ENCODE data around the gene MPP2. TPM values are rescaled to one million over a fixed set of nuclear protein-coding genes. Genes with fewer than 3 reads are reported as not detected.

The MPP2 gene
- total RNA-seq, 4 donors from 2014 or later, result 0.65 to 4.2 (median 2.2) TPM

DNA sequence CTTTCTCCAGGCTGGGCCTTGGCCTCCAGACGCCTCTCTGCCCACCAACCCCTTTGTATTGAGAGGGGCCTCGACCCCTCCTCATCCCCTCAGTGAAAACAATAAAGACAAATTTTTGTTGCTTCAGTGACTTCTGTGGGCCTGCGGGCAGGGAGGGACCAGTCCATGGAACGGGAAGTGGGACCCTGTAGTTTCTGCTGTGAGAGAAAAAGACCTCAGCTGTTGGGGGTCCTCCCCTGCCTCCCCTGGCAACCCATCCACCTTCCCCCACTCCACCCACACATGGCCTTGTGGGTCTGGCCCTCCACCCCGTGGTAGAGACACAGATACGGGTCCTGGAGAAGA, 31.5 kb upstream of the MPP2 start:
- TF ChIP-seq, protein P1, sequence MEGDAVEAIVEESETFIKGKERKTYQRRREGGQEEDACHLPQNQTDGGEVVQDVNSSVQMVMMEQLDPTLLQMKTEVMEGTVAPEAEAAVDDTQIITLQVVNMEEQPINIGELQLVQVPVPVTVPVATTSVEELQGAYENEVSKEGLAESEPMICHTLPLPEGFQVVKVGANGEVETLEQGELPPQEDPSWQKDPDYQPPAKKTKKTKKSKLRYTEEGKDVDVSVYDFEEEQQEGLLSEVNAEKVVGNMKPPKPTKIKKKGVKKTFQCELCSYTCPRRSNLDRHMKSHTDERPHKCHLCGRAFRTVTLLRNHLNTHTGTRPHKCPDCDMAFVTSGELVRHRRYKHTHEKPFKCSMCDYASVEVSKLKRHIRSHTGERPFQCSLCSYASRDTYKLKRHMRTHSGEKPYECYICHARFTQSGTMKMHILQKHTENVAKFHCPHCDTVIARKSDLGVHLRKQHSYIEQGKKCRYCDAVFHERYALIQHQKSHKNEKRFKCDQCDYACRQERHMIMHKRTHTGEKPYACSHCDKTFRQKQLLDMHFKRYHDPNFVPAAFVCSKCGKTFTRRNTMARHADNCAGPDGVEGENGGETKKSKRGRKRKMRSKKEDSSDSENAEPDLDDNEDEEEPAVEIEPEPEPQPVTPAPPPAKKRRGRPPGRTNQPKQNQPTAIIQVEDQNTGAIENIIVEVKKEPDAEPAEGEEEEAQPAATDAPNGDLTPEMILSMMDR (IDR thresholded peaks at IDR 0.05; ENCODE audit: low read depth), result no peak

DNA sequence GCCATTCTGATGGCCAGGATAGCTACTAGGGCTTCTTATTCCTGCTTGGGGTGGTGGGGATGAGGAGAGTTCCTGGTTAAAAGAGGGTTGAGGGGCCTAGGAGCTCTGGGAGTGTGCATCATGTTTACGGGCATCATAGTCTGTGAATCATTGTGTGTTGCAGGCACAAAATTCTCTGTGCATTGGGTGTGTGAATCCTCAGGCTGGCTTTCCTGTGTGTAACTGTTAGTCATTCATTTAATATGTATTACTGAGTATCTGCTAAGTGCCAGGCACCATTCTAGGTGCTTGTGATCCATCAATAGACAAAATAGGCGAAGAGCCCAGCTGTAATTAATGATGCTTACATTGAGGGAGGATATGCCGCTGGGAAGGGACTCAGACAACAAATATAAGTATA, 29.1 kb upstream of the MPP2 start:
- TF ChIP-seq, protein P1 (IDR thresholded peaks at IDR 0.05; ENCODE audit: low read depth), result no peak

DNA sequence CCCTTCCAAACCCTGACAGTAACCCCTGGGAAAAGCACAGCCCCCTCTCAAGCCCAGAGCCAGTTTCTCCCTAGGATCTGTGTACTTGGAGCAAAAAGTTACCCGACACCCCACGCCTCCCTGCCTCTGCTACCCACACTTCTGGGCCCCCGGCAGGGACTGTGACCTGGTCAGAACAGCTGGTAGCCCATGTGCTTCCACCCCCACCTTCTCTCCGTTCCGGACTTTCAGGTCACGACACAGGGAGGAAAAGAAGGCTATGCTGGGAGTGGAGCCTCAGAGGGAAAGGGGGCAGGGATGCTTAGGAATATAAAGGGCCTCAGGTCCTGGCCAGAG, 28.6 kb upstream of the MPP2 start:
- TF ChIP-seq, protein P1 (IDR thresholded peaks at IDR 0.05; ENCODE audit: low read depth), result no peak

DNA sequence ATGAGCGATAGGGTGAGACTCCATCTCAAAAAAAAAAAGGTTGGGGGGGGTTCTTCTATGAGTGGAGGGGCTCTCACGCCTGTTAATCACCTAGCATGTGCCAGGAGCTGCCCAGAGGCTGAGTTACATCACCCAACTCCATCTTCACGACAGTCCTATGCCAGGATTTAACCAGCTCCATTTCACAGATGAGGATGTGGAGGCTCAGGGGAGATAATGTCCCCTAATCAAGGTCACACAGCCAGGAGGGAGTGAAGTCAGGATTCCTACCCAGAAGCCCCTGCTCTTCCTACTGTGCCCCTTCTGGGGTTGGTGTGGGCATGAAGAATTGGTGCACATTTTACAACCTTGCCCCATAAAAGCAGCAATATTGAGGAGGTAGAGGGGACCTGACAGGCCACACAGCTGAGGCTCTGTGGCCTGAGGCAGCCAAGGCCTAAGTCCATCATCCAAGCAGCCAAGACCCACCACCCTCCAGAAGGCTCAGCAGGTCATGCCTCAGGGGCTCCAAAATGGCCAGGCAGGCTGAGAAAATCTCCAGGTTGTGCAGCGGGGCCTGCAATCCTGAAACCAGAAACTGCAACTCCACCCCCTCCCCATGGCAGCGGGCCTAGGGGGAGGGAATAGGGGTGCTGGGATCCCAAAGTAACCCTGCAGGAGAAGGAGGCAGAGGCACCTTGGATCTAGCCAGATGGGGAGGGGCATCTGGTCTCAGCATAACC, 28.0 kb upstream of the MPP2 start:
- TF ChIP-seq, protein P1 (IDR thresholded peaks at IDR 0.05; ENCODE audit: low read depth), result no peak

DNA sequence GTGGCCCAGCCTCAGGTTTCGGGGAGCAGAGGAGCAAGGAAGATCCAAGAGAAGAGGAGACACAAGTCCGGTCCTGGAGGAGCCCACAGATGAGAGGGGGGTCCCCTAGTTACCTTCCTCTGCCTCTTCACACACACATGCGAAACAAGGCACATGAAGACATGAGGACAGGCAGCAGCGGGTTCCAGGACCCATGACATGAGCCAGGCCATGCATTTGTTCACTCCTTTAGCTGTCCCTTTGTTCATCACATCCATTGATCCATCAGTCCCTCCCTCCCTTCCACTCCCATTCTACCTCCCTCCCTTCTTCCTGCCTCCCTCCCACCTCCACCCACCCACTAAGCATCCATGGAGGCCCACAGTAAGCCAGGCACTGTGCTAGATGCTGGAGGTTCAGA, 25.6 kb upstream of the MPP2 start:
- TF ChIP-seq, protein P1 (IDR thresholded peaks at IDR 0.05; ENCODE audit: low read depth), result no peak

DNA sequence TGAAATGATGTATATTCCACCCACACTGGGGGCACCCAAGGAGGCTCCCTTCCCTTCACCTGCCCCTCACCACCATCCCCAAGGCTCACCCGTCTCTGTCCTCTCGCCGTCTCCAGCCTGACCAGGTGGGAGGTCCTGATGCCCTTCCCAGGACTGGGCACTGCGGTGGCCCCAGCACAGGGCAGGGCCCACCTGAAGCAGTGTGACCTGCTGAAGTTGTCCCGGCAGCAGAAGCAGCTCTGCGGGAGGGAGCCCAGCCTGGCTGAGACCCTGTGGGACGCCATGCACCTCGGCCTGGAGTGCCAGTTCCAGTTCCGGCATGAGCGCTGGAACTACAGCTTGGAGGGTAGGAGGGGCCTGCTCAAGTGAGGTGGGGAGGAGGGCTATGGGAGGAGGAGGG, 25.0 kb upstream of the MPP2 start:
- TF ChIP-seq, protein P1 (IDR thresholded peaks at IDR 0.05; ENCODE audit: low read depth), result no peak

DNA sequence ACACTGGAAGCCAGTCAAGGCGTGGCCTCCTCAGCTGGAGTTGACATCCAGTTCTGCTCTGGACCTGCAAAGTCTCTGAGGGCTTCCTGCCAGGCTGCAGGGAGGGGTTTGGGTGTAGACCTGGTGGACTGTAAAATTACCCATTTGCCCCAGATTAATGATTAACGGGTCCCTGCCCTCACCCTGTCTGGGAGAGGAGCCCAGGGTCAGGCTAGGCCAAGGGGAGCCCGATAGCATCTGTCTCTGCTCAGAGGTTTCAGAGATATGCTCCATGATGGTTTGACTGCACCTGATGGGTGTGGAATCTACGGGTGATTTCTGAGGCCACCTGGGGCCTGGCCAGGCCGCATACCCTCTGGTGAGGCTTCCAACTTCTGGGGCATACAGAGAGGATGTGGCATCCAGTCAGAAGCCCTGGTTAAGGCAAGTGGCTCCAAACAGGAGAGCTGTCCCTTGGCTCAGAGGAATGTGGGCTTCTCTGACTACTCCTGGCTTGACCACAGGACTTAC, 23.8 kb upstream of the MPP2 start:
- TF ChIP-seq, protein P1 (IDR thresholded peaks at IDR 0.05; ENCODE audit: low read depth), result no peak
